GM11168 (cell line): ENCODE data around the gene SETDB1.

ENCODE experiments used
- in situ Hi-C: fragments of 300-500 bp; cut with MboI; formaldehyde crosslinking; loops from one replicate; pipeline ENCODE4 v1.12.0; 2022; ENCODE audit warnings: low sequenced_read_pairs; ENCODE audit not compliant: unreplicated experiment

Gene SETDB1

DNA sequence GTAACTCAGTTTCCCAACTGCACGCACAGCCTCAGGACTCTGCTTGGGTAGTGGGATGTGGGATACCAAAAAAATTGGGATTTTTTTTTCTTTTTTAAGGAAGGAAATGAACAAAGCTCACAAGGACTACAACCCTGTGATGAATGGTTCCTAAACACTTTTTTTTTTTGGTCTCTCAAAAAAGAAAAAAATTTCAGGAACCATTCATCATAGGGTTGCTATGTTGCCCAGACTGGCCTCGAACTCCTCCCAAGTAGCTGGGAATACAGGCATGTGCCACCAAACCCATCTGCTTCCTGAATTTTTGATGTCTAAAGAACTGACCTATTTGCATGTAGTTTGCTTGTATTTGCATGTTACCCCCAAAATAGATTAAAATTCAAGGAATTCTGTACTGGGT lies 73.8 kb downstream of the SETDB1 start:
- in situ Hi-C loops: no loop called here

DNA sequence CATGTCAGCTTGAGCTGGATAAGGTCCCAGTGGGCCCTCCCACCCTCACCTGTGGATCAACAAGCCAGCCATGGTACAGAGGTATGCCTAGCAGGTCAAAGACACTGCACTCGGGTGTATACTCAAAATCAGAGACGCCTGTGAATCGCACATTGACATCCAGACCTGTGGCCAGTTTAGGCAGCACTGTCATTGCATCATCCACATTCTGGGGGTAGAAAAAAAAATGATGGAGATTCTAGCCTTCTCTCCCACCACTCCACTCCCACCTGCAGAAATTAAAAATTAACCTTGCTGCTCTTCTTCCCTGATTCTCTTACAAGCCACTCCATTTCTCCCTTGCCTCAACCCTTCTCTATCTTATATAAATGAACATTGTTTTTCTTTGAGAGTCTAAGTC lies 74.2 kb downstream of the SETDB1 start:
- in situ Hi-C loops: no loop called here

DNA sequence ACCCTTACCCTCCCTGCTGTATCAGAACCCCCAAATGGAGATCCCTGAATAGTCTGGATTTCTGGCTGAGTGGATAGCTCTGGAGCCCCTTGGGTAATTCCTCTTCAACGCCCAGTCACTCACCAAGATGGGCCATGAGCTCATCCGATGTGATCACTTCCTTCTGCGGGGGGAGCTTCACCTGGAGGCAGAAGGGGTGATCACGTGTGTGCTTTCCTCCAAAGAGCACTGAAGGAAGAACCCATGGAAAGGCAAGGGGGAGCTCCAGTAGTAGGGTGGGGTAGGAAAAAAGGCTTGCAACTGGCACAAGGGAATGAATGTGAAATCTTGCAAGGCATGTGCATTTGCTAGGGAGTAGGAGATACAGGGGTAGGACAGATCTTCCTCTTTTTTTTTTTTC lies 75.4 kb downstream of the SETDB1 start:
- in situ Hi-C loops: no loop called here

DNA sequence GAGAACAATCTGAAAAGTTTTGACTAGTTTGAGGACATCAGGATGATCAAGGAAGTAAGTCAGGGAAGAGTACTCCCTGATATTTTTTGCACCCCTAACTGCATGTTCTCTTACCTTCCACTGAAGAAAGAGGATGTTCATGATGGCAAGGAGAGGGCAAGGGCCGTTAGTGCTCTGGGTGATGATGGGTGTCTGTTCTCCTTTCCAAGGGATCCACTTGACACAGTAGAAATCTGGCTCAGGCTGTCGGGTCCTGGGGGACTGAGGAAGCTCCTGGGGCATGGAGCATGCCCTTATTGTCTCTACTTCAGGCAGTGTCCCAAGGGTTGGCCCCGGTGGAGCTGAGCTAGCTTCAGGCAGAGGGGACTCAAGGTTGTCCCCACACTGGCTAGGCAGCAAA lies 75.9 kb downstream of the SETDB1 start:
- in situ Hi-C loops: no loop called here

DNA sequence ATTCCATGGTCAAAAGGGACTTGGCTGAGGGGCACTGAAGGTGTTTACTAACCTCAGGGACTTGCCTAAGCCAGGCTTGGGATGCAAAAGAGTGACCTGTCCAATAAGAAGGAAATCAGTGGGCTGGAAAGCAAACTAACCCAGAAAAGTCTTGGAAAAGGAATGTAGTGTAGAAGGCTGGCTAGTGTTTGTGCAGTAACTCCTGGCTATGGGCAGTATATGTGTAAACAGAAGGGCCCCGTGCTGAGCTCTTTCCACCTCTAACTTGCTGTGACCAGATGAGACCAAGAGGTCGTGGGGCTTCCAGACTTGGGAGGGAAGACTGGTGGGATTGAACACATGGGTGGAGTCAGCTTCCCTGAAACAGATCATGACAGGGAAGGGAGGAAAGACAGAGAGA lies 76.4 kb downstream of the SETDB1 start:
- in situ Hi-C loops: no loop called here

DNA sequence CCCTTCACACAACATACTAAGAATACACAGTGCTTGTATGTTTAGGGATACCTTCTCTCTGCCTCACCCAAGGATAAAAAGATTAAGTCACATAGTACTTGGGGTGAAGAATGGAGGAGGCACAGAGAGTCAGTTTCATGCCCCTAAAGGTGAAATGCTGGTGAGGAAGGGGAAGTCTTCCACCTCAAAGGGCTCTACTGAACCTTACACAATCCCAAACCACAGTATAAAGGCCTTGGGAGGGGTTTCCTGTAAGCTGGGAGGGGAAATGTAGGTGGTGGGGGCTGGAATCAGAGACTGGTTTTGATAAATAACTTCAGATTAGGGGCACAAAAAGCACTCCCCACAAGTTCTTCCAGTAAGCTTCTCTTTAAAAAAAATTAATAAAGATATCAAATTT lies 77.0 kb downstream of the SETDB1 start:
- in situ Hi-C loops: no loop called here

DNA sequence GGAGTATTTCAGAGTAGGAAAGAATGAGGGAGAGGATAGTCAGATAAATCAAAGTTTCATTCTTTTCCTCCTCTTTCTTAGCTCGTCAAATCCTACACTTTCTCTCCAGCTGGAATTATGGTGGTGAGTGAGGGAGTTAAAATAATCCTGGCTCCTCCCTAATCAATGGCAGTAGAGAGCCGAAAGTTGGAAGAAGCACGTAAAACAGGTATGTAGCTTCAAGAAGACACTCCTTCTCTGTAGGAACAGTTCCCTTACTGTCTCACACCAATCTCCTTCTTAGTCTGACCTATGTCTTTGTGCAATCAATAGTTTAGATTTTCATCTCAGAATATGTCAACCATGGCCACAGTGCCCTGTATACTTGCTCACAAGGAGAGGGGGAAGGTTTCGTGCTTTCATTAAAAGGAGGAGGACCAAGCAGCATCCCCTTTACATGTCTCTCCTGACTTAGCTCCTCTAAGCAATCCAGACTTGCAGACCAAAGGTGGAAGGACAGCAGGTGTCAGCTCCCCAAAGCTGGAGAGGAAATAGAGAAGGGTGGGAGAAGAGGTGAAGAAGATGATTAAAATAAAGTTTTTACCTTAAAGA lies 79.7 kb downstream of the SETDB1 start:
- in situ Hi-C loops: no loop called here

DNA sequence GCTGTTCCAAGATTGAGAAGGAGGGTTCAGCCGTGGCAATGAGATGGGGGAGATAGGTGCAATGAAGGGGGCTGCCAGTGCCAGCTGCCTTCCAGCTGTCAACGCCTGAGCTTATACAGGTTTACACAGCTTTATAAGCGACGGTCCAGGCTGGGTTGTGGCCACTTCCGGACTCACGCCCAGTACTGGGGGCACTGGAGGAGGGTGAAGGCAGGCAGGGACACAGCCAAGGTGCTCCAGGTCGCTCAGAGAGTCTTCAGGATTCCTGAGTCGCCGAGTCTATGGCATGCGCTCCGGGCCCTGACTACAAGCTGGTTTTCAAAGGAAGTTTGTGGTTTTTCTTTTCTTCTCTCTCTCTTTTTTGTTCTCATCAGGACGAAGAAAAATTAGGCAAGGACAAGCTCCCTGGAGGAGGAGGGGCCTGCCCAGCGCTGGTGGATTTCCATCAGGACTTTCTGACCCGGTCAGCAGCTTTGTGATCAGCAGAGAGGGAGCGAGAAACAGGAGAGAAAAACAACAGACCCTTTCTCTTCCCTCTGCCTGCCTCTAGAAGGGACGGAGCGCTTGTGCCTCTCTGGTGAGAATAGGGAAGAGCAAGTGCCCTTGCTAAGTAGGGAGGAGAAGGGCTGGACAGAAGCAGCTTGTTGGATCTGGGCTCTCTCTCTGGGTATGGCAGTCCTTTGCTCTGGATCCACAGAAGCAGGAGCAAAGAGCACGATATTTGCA lies 80.3 kb downstream of the SETDB1 start, which contains the start of gene MINDY1:
Gene MINDY1 (minus strand): TSS at position 576 of the 726 bp plus-strand sequence. CDS start 4,285 bp downstream, outside the sequence.
- in situ Hi-C loops: no loop called here

DNA sequence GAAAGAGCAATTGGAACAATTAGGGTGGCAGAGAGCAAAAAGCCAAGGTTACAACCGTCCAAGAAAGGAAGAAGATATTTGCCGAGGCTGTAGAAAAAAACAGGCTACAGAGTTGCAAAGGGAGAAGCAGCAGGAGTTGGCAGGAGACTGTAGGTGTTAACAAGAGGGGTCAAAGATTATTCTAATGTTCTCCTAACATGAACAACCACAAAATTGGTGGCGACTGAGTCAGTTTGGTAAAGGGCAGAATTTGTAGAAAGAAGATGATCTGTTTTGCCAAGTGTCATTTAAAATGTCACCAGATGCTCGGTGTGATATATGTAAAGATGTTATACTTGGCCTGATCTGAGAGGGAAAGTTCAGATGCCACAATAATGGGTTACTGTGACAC lies 81.7 kb downstream of the SETDB1 start:
- in situ Hi-C loops: no loop called here

DNA sequence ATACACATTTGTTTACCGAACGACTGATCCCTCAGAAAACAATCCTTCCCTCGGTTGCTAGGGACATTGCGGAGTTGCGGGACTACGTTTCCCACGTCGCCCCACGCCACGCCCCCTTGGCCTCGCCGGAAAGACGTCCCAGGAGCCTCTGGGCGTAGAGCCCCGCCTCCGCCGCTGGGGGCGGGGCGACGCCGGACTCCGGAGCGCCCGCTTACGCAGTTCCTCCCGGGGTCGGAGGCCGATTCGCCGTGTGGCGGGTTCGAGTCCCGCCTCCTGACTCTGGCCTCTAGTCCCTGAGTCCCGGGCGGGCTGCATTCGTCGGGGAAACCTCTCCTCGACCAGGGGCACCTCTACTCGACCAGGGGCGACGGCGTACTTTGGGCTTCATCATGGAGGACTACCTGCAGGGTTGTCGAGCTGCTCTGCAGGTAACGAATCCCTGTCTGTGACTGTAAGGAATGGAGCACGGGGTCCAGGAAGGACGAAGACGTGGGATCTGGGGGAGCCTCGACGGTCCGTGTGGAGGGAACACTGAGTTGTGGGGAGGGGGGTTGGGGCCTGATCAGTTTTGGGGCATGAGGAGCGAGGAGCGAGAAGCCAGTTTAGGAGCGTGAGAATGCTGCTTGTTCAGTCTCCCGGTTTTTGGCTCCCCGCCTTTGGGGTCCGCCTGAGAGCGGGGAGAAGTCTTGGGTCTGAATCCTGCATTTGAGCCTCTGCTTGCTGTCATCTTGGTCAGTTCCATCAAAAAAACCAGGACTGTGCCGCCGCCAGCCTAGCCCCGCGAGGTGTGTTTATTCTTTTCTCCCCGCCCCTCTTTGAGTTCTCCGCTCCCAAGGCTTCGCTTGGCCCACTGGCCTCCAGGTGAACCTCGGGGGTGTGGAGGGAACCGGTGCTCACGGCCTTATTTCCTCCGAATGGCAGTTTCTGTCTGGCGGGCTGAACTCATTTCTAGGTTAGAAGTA lies 82.4 kb downstream of the SETDB1 start, which contains the start of gene PRUNE1:
Gene PRUNE1 (plus strand): TSS at position 206 of the 962 bp plus-strand sequence. CDS start 184 bp downstream, at position 390.
- in situ Hi-C loops: no loop called here

DNA sequence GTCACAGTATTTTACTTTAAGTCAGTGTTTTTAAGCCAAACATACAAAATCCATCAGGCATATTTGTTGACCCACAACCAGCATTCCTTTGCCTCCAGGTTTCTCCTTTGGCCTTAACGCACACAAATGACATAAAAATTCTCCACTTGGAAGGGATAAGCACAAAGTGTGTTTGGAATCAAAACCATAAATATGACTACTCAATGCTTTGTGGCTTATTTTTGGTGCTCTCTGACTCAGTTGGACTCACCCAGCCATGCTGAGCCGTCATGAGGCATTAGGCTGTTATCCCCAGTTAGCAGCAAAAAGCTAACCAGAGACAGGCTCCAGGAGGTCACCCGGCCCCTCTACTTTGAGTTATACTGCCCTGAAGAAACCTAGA lies 83.0 kb downstream of the SETDB1 start:
- in situ Hi-C loops: no loop called here

DNA sequence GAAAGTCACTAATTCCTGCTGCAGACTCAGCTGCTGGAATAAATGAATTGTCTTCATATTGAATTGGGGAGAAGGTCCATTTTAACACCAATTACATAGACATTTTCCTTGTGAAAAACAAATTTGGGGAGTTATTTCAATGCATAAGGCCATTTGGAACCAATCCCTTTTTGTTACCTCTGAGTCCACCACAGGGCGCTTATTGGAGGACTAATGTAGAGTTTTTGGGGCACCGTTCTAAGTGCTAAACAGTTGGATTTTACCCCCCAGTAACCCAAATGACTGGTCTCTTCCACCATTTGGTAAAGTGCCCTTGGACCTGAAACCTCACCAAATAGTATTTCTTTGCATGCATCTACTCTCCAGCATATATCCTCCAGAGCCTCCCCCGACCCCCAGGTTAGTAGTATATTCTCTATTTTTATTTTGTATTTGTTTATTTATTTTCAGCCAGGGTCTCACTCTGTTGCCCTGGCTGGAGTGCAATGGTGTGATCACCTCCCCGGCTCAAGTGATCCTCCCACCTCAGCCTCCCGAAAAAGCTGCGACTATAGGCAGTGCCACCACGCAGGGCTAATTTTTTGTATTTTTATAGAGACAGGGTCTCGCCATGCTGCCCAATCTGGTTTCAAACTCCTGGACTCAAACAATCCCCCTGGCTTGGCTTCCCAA lies 83.6 kb downstream of the SETDB1 start:
- in situ Hi-C loops: no loop called here

DNA sequence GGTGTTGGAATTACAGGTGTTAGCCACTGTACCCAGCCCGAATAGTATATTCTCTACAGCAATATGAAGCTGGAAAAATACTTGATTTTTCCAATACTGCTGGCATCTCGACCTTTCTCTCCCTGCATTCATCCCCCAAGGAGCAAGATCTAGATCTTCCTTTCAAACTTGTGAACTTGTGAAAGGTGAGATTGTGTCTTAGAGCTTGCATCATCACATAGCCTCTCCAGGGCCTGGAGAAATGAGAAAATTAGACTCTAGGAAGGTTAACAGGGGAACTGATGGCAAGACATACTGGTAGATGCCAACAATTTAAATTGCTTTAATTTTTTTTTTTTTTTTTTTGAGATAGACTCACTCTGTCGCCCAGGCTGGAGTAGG lies 84.2 kb downstream of the SETDB1 start:
- in situ Hi-C loops: no loop called here

DNA sequence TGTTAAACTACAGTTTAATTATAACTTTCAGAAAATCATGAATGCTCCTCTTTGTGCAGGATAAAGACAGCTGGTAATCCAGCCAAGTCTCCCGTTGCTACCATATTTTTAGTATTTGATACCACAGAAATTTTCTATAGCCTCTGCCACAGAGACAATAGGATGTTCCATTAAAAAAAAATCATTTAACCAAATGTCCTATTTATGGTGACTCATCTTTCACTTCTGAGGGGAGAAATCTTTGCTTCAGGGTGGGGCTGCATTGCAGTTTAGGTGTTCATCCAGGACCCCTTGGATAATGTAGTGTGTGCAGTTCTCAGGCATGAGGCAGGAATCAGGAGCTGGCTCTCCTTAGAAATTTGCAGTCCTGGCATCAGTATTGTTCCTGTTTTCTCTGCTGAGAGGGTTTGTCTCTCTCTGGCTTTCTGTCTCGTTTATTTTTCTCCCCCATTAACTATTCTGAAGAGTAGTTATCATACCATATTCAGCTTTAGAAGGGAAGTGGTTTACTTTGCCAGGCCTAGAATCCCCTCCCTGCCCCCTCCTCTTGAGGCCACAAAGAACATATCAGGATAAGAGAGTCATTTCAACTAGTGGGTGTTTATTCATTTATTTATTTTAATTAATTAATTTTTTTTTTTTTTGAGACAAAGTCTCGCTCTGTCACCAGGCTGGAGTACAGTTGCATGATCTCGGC lies 85.1 kb downstream of the SETDB1 start:
- in situ Hi-C loops: no loop called here

DNA sequence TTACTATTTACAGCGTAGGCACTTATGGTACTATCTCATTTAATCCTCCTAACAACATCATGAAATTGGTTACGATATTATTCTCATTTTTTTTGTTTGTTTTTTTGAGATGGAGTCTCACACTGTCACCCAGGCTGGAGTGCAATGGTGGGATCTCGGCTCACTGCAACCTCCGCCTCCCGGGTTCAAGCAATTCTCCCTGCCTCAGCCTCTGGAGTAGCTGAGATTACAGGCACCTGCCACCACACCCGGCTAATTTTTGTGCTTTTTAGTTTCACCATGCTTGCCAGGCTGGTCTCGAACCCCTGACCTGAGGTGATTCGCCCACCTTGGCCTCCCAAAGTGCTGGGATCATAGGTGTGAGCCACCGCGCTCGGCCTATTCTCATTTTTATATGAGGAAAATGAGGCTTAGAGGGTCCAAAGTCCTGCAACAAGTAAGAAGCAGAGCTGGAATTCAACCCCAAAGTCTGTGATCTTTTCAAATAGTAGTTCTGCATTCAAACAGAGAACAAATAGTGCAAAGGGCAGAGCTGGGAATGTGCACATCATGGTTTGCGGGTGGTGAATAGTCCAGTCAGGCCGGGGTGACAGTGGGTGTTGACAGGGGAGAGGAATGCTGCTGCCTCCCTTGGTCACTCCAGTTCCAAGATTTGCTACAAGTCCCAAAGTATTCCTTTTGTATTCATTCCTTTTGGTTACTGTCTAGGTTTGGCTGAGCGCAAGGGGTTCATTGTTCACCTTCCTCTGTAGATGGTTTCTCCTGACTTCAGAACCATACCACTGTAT lies 86.7 kb downstream of the SETDB1 start:
- in situ Hi-C loops: no loop called here

DNA sequence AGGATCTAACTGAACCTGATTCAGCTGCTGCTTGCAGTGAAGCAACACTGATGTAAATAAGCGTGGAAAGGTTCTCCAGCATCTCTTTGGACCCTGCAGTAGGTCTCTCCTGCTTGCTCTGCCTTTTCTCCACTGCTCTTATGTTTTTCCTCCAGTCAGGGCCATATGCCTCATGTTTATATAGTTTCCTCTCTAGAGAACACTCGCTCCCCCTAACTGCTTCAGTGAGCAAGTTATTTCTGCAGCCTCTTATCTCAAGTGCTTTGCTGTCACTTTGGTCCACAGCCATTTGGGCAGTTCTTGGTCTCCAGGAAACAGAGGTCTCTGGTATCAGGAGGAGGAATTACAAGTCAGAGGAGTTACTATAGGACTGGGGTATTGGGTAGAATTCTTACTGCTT lies 87.4 kb downstream of the SETDB1 start:
- in situ Hi-C loops: no loop called here
